GM19023 (cell line): ENCODE results near the gene MYZAP.

ENCODE experiments used
- ATAC-seq: cut with Tn5 transposase; IDR thresholded peaks from one replicate; pipeline ENCODE4 v1.9.1; 2021; ENCODE audit warnings: mild to moderate bottlenecking, moderate library complexity; ENCODE audit not compliant: unreplicated experiment

The MYZAP gene

DNA sequence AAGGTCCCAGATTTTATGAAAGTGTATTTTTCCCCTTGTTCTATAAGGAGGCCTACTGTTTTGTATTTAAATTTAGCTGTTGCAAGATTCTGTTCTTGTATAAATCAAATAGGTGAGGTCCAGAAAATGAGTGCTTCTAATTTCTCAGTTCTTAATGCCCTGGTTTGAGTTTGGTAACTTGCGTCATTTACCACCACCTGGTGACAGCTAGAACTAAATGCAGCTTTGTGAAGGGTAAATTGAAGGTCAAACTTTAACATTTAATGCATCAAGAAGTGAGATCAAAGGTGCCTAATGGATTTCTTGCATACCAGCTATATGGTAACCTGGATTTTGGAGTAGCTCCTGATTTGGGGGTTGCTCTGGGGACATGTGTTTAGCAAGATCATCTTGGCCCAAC, 64.1 kb downstream of the MYZAP start:
- no peak for ATAC-seq

DNA sequence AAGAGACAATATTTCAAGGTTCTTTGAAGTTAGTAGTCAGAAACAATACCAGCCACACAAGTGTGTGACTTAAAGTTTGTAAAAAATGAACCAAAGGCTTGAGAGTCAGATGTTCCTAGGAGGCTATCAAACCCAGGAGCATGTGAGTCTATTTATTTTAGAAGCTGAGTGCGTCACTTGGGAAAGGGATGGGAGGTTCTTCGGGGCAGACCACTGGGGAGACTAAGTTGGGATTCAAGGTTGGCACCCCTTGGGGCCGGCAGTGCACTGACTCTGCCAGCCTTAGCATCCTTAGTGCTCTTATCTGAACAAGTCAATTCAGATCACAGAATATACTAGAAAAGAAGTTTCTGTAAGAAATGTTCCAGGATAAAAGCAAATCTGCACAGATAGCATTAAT, 64.7 kb downstream of the MYZAP start:
- ATAC-seq, result no peak

DNA sequence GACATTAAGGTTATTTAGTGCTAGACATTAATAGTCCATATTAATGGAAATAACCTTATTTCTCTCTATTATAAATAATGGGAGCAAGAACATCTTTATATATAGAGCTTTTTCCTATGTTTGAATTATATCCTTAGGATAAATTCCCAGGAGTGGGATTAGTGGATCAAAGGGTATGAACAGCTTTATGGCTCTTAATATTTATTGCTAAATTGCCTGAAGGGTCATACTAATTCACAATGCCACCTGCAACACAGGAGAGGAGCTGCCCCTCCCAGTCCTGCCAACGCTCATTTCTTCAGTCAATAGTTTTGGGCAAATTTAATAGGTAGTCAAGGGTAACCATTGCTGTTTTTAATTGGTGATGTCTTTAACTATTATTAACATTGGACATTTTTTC, 65.9 kb downstream of the MYZAP start:
- no peak for ATAC-seq

DNA sequence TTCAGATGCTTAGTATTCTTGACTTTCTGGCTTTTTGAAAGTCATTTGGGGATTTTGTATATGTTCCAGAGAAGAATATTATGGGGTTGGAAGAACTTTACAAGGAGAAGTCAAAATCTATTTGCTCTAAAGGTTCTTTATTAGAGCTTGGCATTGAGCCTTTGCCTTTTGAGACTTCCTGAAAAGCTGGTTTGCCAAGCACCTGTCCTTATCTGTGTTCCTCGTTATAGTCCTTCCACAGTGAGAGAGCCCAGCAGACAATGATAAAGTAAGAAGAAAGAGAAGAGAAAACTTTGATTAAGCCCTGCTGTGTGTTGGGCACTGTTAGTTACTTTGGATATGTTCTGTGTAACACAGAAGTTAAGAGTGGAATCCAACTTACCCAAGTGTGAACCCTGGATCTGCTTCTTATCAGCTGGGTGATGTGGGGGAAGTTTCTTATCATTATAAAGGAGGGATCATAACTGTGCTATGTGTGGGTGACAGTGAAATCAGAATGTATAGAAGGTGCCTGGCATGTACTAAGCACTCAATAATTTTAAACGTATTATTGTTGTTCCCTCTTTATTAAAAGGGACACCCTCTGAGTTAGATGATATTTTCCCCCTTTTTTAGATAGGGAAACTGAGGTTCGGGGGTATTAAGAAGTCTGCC, 70.5 kb downstream of the MYZAP start:
- no peak for ATAC-seq

DNA sequence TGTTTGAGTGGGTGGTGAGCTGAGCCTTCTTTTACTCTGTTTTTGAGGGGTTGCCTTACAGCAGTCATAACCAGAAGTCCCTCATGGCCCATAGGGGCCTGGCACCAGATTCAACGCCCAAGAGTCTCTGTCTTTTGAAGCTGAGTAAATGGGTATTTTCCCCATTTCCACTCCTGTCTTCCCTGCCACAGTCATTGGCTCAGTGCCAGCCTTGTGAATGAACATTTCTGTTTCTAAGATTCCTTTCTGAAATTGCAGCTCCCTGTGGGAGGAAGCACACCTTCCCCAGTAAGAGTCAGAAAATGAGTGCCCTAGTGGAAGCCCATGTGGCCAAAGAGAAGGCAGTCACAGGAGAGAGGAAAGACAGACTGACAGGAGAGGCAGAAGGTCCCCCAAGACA, 71.1 kb downstream of the MYZAP start:
- ATAC-seq, result no peak

DNA sequence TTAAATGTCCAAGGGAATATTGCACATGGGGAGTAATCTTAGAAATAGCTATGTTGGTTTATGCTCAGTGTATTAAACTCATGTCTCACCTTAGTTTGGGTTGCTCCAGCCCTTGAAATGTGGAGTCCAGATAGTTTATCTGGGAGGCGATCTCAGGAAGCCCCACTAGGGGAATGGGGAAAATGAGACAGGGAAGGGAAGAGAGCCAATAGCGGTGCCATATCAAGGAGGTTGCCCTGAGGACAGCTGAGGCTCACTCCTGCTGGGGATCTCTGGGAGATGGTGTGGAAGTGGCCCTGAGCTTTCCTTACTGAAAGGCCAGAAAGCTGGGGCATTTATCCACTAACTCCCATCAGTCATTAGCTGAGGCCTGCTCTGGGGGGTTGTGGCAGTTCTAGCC, 71.6 kb downstream of the MYZAP start:
- ATAC-seq, result no peak

DNA sequence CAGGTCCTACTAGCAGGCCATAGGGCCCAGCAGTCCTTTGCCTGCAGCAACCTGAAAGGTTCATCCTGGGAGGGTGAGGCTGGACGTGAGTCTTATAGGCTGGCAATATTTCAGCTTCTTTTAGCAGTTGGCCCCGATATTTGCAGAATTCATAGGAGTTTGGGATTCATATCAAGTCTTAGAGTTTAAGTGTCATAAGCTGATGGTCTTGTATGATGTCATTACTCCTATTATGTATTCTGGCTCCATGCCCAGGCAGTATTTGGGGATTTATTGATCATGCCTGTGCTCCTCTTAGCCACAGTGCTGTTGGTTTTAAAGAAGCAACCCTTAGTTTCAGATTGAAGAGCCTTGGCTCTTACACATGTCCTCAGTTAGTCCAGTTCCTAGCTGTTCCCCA, 73.5 kb downstream of the MYZAP start:
- ATAC-seq, result no peak

DNA sequence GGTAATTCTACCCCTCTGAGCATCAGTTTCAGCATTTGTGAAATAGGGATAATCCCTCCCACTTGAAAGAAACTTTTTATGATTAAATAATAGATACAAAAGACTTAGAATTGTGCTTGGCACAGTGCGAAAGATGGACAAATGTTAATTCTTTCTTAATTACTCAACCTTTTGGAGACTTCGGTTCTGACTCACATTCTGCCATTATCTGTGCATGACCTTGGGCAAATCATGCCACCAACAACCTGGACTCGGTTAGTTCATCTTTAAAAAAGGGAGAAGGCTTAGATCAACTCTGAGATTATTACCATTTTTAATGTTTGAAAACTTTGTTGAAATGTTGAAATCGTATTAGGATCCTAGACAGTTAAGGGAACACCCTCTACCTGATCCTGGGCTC, 74.2 kb downstream of the MYZAP start:
- ATAC-seq, result no peak

DNA sequence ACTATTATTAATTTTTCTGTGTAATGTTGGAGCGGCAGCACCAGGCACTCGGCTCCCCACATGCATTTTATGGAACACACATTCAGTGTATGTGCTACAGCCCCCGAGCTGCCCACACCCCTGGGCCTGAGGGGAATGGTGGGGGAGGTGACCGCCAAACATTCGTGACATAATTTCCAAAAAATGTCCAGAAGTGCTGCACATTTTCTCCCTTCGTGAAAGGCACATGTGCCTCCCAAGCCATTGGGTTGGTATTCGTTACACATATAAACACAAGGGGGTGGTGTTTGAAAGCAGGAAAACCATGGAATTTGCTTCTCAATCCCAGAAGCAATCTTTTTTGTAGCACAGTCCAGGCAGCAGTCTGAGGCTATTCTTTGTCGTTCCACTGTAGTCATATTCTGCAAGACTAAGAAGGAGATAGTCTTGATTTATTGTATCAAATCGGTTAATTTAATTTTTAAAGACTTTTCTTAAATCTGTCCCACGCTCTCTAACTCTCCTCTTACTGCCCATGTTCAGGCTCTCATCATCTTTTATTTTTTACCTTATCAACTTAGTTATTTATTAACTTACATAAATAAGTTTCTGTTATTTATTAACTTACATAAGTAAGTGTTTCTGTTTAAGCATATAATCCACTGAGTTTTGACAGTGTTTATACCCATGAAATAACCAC, 75.6 kb downstream of the MYZAP start:
- ATAC-seq, result no peak

DNA sequence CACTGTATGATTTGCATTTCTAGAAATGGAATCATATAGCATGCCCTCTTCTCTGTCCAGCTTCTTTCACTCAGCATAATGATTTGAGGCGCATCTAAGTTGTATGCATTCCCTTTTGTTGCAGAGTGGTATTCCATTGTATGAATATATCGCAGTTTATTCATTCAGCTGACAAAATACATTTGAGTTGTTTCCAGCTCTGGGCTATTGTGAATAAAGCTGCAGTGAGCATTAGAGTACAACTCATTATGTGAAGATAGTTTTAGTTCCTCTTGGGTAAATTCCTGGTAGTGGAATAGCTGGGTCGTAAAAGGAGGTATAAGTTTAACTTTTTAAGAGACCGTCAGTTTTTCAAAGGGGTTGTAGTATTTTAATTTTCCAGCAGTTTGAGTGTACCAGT, 76.3 kb downstream of the MYZAP start:
- ATAC-seq, result no peak

DNA sequence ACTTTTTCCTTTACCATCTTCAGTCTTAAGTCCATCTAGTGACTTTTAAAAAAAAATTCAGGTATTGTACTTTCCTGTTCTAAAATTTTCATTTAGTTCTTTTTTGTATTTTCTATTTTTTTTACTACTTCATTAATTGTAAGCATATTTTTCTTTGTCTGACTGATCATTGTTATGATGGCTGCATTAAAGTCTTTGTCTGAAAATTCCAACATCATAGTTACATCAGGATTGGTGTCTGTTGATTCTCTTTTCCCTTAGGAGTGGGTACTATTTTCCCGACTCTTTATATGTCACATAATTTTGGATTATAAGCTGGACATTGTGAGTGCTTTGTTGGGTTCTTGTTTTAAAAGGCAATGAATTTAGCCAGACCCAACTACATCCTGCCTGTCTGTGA, 79.9 kb downstream of the MYZAP start:
- no peak for ATAC-seq

DNA sequence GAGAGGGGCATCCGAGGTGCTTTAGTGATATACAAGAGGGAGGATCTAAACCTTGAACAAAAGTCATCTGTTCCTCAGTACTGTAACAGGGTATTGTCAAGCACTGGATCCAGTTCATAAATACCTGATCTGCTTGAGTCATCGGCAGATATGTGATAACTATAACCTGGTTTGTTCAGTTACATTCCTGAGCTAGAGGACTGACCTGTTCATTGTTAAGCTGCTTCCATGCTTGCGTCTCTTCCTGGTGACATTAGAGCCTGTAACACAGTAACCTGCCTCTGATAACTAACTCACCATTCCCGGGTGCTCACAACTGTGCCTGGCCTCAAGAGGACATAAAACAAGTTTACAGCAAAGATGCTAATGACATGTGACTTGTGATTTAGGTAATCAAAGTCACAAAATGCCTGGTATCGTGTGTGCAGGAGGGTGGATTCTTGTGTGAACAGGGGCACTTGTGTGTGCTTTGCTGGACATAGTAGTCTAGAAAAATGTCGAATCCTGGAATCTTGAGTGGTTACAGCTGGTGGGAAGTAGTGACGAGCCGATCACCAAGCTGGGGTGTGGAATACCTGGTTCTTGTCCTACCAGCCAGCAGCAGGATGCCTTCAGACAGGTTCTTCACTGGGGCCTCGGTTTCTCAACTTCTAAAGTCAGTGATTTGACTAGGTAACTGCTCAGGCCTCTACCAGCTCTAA, 83.9 kb downstream of the MYZAP start:
- ATAC-seq, result no peak

DNA sequence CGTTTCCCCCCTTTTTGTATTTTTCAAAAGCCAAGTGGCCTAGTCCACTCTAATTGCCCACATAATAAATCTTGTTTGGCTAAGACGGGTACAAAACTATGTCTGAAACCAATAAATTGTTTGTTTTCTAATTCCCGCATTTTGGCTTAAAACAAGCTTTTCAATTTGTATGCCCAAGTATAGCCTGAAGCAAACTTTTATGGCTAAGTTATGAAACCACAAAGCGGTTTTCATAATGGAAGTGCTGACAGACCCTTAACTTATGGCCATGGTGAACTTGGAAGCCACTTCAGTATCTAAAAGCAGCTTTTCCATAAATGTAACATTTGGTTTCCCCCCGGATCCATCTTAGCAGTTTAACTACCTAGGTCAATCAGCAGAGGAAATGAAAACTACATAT, 84.9 kb downstream of the MYZAP start:
- no peak for ATAC-seq

DNA sequence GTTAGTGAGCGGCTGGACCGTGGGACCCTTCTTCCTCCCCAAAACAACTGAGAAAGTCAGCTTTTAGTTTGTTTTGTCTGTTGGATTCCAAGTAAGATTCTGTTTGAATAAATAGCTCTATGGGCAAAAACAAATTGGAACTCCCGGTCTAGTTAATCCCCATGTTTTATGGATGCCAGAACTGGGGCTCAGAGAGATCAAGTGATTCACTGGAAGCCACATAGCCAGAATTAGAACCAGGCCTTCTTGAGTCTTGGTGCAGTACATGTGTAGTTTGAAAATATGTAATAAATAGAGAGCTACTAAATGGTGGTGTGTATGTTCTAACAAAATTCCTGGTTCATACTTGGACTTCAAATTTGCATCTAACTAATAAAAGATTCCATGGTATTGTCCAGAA, 85.5 kb downstream of the MYZAP start:
- ATAC-seq, result no peak

DNA sequence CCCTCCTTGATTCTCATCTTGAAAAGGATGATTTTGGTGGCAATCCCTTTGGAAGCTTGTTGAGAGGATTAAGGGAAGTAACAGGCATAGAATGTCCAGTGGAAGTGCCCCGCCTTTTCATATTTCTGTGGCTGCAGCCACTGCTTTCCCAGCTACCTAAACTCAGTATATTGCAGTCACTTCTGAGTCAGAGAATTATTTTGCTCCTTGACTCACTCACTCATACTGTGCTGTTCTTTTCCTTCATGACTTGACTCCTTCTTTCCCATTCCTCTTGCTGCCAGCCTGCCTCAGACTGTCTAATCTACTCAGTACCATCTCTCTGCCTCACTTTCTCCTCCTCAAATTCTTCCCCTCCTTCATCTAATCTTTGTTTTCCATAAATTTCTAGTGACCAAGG, 88.3 kb downstream of the MYZAP start:
- no peak for ATAC-seq

DNA sequence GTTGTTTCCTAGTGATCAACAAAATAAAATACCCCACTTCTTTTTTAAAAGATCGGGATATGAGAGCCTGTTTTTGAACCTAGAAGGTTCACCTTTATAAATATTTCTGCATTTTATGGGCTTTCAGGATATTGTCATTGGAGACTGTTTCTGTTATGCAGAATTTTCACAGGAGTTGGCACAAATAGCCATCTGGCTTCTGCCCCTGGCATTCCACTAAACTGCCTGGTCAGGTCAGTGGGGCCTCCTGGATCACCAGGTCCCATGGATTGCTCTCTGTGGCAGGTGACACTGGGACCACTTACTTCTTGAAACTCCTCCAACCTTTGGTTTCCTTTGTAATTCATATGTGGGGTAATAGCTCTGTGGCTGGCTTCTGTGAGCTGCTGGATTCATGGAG, 89.3 kb downstream of the MYZAP start:
- ATAC-seq, result no peak

DNA sequence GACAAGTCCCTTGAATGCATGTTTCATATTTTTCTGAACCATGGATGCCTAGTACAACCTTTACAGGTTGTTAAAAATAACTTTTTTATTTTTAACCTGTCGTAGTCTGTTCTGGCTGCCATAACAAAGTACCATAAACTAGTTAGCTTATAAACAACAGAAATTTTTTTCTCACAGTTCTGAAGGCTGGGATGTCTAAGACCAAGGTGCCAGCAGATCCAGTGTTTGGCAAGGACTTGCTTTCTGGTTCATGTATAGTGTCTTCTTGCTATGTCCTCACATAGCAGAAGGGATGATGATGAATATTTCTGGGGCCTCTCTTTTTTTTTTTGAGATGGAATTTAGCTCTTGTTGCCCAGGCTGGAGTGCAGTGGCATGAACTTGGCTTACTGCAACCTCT, 91.8 kb downstream of the MYZAP start:
- no peak for ATAC-seq

DNA sequence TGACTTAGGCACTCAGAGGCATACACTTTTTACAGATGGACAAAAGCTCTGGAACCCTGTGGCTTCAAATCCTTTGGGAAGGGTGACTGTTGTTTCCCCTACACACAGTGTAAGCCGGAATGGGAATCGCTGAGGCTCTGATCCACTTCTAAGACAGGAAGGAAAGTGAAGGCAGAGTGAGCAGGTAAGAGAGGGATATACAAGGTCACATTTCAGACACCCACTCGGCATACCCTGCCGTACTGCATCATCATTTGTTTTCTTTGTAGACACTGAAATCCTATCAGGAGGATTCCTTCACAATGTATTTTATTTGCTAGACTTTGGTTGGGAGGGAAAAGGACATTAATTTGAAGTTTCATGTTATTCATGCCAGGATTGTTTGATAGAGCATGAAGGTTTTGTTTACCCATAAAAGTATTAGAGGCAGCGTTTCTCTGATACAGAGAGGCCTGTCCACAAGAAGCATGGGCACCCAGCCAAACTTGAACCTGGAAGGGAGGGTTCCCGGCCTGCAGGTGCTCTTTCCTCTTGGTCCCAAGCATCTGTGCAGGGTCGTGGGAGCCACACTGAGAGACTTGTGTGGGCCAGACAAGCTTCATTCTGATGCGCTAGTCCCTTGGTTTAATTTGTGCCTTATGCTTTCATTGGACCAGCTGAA, 92.9 kb downstream of the MYZAP start:
- no peak for ATAC-seq

DNA sequence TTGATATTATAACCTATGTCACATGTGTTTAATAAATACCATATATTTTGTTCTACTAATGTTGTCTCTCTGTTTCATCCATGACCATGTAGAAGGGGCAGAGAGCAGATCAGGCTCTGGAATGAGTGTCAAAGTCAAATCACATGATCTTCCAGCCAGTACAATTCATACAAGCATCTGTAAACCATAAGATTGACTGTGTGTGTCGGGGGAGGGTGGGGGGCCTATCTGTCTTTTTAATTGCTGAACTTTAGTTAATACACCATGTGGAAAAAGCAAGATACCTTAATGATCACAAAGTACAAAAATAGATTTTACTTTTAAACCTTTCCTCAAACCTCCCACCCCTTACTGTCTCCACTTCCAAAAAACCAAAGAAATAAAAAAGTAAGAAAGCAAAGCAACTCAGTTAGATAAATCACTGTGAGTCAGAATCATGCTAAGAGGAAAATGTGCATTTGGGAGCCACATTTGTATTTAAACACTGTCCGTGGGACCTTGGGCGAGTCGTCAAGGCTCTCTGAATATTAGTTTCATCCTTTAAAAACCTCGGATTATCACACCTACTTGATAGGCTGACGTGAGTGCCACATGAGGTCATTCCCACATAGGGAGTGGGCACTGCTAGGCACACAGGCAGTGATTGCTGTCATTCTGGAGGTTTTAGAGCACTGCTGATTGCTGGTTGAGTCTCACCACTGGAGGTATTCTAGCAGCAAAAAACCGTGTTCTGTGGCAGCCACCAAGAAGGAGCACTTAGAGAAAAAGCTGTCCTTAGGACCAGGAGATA, 93.8 kb downstream of the MYZAP start:
- ATAC-seq, result no peak

DNA sequence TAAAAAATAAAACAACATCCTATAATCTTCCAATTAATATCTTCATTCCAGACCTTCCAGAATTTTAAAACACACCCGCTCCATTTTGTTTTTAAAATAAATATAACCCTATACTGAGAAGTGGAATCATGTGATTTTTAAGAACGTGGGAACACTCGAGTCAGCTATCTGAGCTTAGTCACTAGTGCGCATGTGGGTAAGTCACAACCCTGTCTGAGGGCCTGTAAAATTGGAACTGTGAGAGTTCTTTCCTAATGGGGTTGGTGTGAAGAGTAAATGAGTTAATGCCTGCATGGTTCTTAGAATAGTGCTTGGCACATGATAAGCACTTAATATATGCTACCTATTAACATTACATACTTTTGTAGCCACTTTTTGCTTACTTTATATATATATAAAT, 95.0 kb downstream of the MYZAP start:
- ATAC-seq, result no peak

DNA sequence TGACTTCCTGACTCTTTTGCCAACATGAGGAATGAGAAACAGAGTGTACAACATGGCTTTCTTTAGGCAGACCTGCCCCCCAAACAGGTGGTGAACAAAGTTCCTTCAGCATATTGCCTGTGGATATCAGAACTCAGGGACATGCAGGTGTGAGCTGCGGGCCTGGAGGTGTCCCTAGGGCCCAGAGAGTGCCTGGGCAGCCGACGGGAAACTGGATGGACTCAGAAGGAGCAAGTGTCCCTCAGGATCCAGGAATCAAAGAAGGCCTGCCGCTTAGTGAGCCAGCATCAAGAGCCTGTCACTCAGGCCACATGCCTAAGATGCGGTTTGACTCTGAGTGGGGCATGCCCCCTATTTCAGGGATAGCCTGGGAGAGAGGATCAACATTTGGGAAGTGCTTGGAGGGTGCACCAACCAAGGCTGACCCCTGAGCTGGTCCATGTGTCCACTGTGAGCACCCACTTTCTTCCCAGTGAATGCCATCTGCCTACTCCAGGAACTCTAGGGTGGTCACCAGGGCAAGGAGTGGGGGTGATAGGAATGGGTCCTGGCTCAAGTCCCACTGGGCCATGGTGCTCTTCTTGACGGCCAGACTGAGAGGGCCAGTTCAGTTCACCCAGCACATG, 98.8 kb downstream of the MYZAP start:
- ATAC-seq, result no peak
